ENCODE results near the gene PODXL.

PODXL gene

DNA sequence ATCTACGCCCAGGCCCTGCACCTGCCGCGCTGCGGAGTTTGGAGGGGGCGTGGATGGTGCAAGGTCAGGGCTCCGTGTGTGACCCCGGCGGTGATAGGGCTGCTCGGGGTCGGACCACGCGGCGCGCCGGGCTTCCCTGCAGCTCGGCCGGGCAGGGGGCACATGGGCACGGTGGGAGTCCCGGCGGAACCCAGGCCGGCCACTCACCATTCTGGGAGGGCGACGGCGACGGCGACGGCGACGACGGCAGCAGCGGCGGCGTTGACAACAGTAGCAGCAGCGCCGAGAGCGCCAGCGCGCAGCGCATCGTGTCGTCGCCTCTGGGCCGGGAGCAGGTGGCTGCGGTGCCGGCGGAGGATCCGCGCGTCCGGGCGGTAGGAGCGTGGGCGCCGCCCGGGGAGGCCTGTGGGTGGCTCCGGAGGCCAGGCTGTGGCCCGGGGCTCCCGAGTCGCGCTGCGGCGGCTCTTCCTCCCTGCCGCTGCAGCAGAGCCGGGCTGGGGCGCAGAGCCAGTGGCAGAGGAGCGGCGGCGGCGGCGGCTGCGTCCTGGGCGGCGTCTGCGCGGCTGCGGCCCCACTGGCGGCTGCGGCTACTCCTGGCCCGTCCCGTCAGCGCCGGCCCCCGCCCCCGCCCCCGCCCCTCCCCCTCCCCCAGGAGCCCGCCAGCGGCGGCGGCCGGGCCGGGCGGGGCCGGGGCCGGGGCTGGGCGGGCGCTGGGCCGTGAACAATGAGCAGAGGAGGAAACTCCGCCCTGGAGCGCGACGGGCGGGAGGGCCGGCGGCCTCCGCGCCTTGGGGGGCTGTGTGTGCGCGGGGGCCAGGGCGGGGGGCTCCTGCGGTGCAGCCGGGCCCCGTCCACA, at the start of gene PODXL:
Gene PODXL (minus strand): TSS at position 576 of the 856 bp plus-strand sequence. CDS start 269 bp downstream, at position 307.
- no peak for DNase-seq

- no peak for DNase-seq
Observed at GRCh38 chr7:131605280-131605878, 49.0 kb upstream of the PODXL start.

DNA sequence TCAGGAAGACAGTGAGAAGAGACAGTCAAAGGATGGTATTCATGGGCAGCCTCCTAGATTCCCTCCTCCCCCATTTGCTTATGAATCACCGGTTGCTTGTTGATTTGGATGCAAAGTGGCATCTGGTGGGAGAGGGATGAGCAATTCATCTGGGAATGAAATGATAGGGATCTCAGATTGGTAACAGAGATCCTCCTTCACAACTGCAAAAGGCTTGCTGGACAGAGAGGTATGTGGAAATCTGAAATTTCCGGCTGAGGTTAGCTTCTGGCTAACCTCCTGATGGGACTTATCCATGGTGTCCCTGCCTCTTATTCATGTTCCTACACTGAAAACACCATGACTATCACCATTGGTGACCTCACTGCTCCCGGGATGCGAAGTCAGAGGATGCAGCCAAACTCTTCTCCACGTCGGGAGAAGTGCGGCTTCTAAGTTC, 48.4 kb upstream of the PODXL start:
- DNase-seq: no peak

- no peak for DNase-seq
Observed at GRCh38 chr7:131603932-131604331, 47.5 kb upstream of the PODXL start.

DNA sequence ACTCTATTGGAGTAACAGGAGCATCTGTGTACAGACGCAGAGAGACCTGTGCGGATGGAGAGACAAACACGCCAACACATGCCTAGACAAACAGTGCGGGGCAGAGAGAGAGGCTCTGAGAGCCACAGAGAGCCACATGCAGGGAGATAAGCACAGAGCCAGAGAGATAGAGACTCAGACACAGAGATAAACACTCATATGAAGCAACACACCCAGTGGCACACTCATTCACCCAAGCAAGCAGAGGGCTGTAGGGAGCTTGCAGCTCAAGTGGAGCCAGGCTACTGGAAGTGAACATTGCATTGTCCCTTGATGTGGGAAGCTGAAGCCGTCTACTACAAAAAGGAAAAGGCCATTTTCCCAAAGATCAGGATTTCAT, 46.6 kb upstream of the PODXL start:
- no peak for DNase-seq

DNA sequence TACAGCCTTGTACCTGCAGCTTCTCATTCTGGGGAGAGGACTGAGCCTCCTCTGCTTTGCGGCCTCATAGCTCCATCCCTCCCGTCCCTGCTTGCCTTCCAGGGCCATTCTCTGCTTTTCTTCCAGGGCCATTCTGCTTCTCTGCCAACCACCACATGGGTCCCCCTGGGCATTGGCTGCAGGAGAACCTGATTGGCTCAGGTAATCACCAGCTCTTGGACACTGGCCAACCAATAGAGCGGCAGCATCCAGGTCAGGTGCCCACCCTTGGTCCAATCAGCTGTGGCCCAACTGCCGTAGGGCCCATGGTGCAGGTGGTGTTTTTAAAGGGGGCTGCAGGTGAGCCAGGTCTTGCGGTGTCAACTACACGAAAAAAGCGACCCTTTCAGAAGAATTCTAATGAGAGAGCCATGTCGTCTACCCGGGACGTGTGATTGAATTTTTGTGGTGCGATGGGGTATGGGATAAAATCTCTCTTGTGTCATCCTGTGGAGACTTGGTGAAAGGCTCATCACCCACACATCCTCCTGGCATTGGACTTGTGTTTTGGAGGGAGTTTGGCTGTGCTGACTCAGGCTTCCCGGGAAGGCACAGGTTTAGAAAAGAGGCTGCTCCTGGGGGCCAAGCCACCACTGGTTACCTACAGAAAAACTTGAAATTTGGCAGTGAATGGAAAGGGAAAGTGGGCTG, 46.0 kb upstream of the PODXL start:
- DNase-seq: no peak

GRCh38 chr7:131600085-131600881, 43.9 kb upstream of the PODXL start:
- no peak for DNase-seq

DNA sequence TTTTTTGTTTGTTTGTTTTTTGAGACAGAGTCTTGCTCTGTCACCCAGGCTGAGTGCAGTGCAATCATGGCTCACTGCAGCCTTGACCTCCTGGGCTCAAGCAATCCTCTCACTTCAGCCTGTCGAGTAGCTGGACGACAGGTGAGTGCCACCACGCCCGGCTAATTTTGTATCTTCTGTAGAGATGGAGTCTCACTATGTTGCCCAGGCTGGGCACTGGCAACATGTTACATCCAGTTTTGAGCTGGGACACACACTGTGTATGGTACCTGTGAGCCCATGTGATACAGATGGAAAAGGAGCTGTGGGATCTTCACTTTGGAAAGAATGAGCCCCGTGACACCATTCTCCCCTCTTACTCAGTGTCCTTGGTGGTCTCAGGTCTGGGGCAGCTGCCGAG, 40.4 kb upstream of the PODXL start:
- DNase-seq: no peak

DNA sequence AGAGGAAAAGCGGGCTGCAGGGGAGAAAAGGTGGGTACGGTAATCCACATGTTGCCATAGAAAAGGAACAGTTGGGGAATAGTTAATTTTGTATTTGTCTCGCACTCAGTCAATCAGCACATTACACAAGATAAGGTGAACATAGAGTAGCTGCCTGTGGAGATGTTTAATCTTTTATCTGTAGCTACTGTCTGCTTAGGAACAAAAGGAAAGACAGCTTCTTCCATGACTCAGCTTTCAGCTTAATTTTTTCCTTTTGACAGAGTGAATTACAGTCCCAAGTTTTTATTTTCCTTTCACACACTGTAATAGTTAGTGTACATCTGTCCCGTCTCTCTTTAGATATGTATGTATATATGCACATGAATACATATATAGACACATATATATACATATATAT, 39.3 kb upstream of the PODXL start:
- no peak for DNase-seq

- no peak for DNase-seq
Observed at GRCh38 chr7:131591687-131592319, 35.4 kb upstream of the PODXL start.

DNA sequence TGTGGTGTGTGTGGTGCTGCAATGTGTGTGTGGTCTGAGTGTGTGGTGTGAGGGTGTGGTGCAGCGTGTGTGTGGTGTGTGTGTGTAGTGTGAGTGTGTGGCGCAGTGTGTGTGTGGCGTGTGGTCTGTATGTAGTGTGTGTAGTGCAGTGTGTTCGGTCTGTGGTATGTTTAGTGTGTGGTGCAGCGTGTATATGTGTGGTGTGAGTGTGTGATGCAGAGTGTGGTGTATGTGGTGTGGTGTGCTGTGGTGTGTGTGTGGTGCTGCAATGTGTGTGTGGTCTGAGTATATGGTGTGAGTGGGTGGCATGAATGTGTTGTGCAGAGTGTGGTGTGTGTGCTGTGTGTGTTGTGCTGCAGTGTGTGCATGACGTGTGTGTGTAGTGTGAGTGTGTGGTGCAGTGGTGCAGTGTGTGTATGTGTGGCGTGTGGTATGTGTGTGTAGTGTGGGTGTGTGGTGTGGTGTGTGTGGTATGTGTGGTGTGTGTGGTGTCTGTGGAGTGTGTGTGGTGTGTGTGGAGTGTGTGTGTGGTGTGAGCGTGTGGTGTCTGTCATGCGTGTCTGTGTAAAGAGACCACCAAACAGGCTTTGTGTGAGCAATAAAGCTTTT, 31.0 kb upstream of the PODXL start:
- no peak for DNase-seq

DNA sequence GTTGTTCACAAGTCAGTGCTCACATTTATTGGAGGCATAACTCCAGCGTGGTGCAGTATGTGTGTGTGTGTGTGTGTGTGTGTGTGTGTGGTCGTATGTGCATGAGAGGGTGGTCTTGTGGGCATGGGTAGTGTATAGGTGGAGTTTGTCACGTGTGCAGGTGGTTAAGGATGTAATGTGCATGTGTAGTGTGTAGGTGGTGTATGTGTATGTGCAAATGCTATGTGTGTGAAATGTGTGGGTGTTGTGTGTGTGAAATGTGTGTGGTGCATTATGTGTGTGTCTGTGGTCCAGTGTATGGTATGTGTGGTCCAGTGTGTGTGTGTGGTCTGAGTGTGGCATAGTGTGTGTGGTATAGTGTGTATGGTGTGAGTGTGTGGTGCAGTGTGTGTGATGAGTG, 30.3 kb upstream of the PODXL start:
- no peak for DNase-seq

- DNase-seq: no peak
Observed at GRCh38 chr7:131586259-131586658, 29.8 kb upstream of the PODXL start.

- DNase-seq: no peak
Observed at GRCh38 chr7:131583430-131583829, 27.0 kb upstream of the PODXL start.

DNA sequence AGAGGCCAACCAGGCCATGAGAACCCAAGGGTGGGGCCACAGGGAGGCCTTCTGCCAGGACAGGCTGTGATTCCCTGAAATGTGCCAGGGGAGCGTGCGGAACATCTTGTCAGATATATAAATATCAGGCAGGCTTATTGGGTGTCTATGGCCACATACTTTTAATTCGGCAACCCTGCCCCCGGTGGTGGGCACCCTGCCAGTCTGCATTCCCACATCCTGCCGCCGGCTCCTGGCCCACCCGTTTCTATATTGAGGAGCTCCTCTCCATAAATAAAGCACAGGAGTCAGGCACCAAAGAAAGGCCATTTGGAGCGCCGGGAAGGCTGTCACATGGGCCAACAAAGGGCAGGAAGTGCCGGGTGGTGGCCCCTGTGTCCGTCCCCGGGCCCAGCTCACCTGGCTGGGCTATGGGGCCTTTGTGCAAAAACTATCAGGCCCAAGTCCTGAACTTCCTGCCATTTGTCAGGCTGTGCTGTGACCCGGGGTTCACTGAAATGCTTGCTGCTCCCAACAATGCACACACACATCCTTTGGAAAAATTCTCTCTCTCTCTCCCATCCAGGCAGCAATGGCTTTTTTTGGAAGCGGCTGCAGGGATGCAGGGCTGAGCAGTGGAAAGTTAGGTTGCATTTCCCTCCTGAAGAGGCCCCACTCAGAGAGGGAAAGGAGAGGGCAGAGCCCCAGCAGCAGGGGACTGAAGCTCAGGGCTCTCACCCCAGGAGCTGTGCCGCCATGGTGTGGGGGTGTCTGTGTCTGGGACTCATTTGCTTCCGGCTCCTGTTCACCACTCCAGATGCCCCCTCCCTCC, 25.0 kb upstream of the PODXL start:
- DNase-seq: no peak

GRCh38 chr7:131578602-131579001, 22.2 kb upstream of the PODXL start:
- no peak for DNase-seq

GRCh38 chr7:131574741-131575140, 18.3 kb upstream of the PODXL start:
- no peak for DNase-seq

DNA sequence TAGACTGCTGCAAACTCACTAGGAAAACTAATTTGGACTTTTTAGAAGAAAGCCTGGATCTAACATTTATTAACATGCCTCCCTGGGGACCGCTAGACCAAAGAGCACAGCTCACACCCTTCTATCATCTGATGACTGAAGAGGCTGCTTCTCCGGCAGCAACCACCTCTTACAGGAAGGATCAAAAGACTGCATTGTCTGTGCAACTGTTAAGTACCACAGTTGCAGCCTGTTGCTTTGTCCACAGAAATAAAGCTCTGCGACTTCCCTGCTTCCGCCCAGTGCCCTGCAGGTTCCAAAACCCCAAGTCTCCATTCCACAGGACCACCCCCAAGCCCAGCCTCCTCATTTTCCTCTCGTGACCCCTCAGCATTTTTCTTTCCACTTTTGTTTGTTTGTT, 14.0 kb upstream of the PODXL start:
- no peak for DNase-seq

GRCh38 chr7:131568970-131569369, 12.5 kb upstream of the PODXL start:
- DNase-seq: no peak

DNA sequence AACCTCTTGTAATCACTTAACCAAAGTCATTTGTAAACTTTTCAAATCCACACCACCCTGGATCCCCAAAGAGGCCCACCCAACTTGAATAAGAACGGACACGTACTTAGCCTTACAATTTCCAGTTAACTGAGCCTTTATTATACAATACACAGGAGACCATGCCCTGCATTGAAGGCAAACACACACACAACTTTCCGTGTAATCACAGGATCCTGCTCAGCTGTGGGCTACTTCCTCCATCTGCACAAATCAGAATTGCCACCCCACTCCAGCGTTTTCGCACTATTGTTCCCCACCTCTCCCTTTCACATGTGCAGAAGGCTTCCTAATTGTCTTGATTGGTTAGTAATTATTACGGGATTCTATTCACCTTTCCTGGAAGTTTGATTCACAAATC, 12.1 kb upstream of the PODXL start:
- no peak for DNase-seq

- no peak for DNase-seq
Observed at GRCh38 chr7:131564640-131565039, 8.2 kb upstream of the PODXL start.
